Measurements from ENCODE around the gene CACNG1. TPM values are rescaled to one million over a fixed set of nuclear protein-coding genes. Genes with fewer than 3 reads are reported as not detected.

The CACNG1 gene
- total and polyA plus RNA-seq, 2 donors (not counting 3 experiments of a cell fraction or from before 2014, with no cell fraction given) = not detected

- Histone ChIP-seq H3K27ac (ENCODE audit: insufficient read depth, low read depth, low read length) (no peak overlapping the region), H3K9me1 (replicated peaks; ENCODE audit: control insufficient read depth, extremely low read depth, insufficient read depth, low read length) (no peaks in the 10 kb centered on the region), H3K9ac (replicated peaks; ENCODE audit: extremely low read depth, insufficient read depth, low read length) (no peak overlapping the region), H3K4me3 (replicated peaks in 1 of 3; ENCODE audit: insufficient read depth in 1 of 3, low read depth in 1 of 3, low read length in 3 of 3) (no peak overlapping the region), H4K20me1 (replicated peaks; ENCODE audit: control insufficient read depth, extremely low read depth, insufficient read depth, low read length) (no peaks in the 10 kb centered on the region), H3K4me1 (ENCODE audit: control insufficient read depth, extremely low read depth, insufficient read depth, low read length) (no peaks in the 10 kb centered on the region), H3K79me2 (ENCODE audit: control insufficient read depth, insufficient read depth, low read length) (no peaks in the 10 kb centered on the region), H3K9me3 (replicated peaks; ENCODE audit: control insufficient read depth, insufficient read depth, low read length) (no peaks in the 10 kb centered on the region), H3K36me3 (ENCODE audit: control insufficient read depth in 2 of 2, extremely low read depth in 1 of 2, insufficient read depth in 2 of 2, low read length in 2 of 2) (no peaks in the 10 kb centered on the region), H2AFZ (ENCODE audit: low read depth, low read length) (no peak overlapping the region), H3K27me3 (ENCODE audit: control insufficient read depth in 2 of 2, insufficient read depth in 2 of 2, low read length in 2 of 2) (no peaks in the 10 kb centered on the region), H3K4me2 (ENCODE audit: insufficient read depth, low read length) (no peak overlapping the region)
- ChIA-PET POLR2A (no interaction called here), CTCF (no interaction called here)
- dilution Hi-C loops (cut with MboI; ENCODE audit: extremely low pct_ligation_motif_present, low sequenced_read_pairs) (no loop called here), intact Hi-C loops (cut with micrococcal nuclease) (no loop called here)
- TF ChIP-seq MAX (IDR thresholded peaks at IDR 0.05; ENCODE audit: insufficient read depth, insufficient read length) = no peak
- TF ChIP-seq POLR2AphosphoS5 (IDR thresholded peaks at IDR 0.05; ENCODE audit: insufficient read depth, low read depth, low read length) = no peak
- TF ChIP-seq POLR2A (IDR thresholded peaks at IDR 0.05; ENCODE audit: low read depth, low read length) = no peak
- TF ChIP-seq GATA2 (IDR thresholded peaks at IDR 0.05; ENCODE audit: insufficient read depth, insufficient read length, low read depth, low read length) = no peak
- TF ChIP-seq MYC (IDR thresholded peaks at IDR 0.05; ENCODE audit: low read depth, low read length) = no peak
- DNase-seq (ENCODE audit: low read depth, low spot score) (no peak), FAIRE-seq (no peak)
- no TSS peak for BruUV-seq (replicated peaks)
Measured at GRCh38 chr17:67025216-67025792, 19.1 kb upstream of the CACNG1 start.

- BruUV-seq (replicated peaks) = no TSS peak
Measured at GRCh38 chr17:67026341-67026740, 18.0 kb upstream of the CACNG1 start.

More at GRCh38 chr17:67026341-67026740, 18.0 kb upstream of the CACNG1 start:
- CTCF ChIA-PET = no interaction called here
- Histone ChIP-seq H3K9me3 (replicated peaks; ENCODE audit: control insufficient read depth, insufficient read depth, low read length) (no peaks in the 10 kb centered on the region), H3K27ac (ENCODE audit: insufficient read depth, low read depth, low read length) (no peak overlapping the region), H3K9ac (replicated peaks; ENCODE audit: extremely low read depth, insufficient read depth, low read length) (no peak overlapping the region), H3K36me3 (ENCODE audit: control insufficient read depth in 2 of 2, extremely low read depth in 1 of 2, insufficient read depth in 2 of 2, low read length in 2 of 2) (no peaks in the 10 kb centered on the region), H3K79me2 (ENCODE audit: control insufficient read depth, insufficient read depth, low read length) (no peaks in the 10 kb centered on the region), H4K20me1 (replicated peaks; ENCODE audit: control insufficient read depth, extremely low read depth, insufficient read depth, low read length) (no peaks in the 10 kb centered on the region), H3K4me1 (ENCODE audit: control insufficient read depth, extremely low read depth, insufficient read depth, low read length) (no peaks in the 10 kb centered on the region), H3K27me3 (ENCODE audit: control insufficient read depth in 2 of 2, insufficient read depth in 2 of 2, low read length in 2 of 2) (no peaks in the 10 kb centered on the region), H3K9me1 (replicated peaks; ENCODE audit: control insufficient read depth, extremely low read depth, insufficient read depth, low read length) (no peaks in the 10 kb centered on the region), H2AFZ (ENCODE audit: low read depth, low read length) (no peak overlapping the region), H3K4me3 (replicated peaks in 1 of 3; ENCODE audit: insufficient read depth in 1 of 3, low read depth in 1 of 3, low read length in 3 of 3) (no peak overlapping the region), H3K4me2 (ENCODE audit: insufficient read depth, low read length) (no peak overlapping the region)
- TF ChIP-seq POLR2AphosphoS5 (IDR thresholded peaks at IDR 0.05; ENCODE audit: insufficient read depth, low read depth, low read length) (no peak), MYC (IDR thresholded peaks at IDR 0.05; ENCODE audit: low read depth, low read length) (no peak), EZH2 (IDR thresholded peaks at IDR 0.05; ENCODE audit: borderline replicate concordance, low read depth, low read length, severe bottlenecking) (no peak), JUN (IDR thresholded peaks at IDR 0.05; ENCODE audit: borderline replicate concordance, insufficient read depth, insufficient read length, low read depth) (no peak), POLR2A (IDR thresholded peaks at IDR 0.05; ENCODE audit: low read depth, low read length) (no peak), FOS (IDR thresholded peaks at IDR 0.05; ENCODE audit: borderline replicate concordance, insufficient read depth, low read length) (no peak), MAX (IDR thresholded peaks at IDR 0.05; ENCODE audit: insufficient read depth, insufficient read length) (no peak), CTCF (IDR thresholded peaks at IDR 0.05; ENCODE audit: extremely low read depth in 1 of 2, insufficient read depth in 1 of 2, low read depth in 1 of 2, low read length in 2 of 2) (no peak), GATA2 (IDR thresholded peaks at IDR 0.05; ENCODE audit: insufficient read depth, insufficient read length, low read depth, low read length) (no peak)
- dilution Hi-C loops (cut with MboI; ENCODE audit: extremely low pct_ligation_motif_present, low sequenced_read_pairs) (no loop called here), intact Hi-C loops (cut with micrococcal nuclease) (no loop called here)
- DNase-seq (ENCODE audit: low read depth, low spot score) (no peak), FAIRE-seq (no peak)
- POLR2A ChIA-PET = no interaction called here

Data from endothelial cell of umbilical vein (primary cell).